Stimulated activated CD8-positive, alpha-beta memory T cell treated with anti-CD3 and anti-CD28 coated beads, Interleukin-7, amount 100 ng/mL, for 4 hours (primary cell): ENCODE data around the gene AHSG.

Experiments used
- DNase-seq, 2 donors: peaks; one replicate each; pipeline ENCODE4 v3.0.0-alpha.2; 2020; ENCODE audit warnings: low read depth in 2 of 2

Gene AHSG

GRCh38 chr3:186593862-186594261, 19.0 kb upstream of the AHSG start:
- no peak for DNase-seq

- DNase-seq, result no peak
Measured at GRCh38 chr3:186594591-186595113, 18.2 kb upstream of the AHSG start.

GRCh38 chr3:186596568-186597287, 16.1 kb upstream of the AHSG start:
- DNase-seq, result no peak

DNA sequence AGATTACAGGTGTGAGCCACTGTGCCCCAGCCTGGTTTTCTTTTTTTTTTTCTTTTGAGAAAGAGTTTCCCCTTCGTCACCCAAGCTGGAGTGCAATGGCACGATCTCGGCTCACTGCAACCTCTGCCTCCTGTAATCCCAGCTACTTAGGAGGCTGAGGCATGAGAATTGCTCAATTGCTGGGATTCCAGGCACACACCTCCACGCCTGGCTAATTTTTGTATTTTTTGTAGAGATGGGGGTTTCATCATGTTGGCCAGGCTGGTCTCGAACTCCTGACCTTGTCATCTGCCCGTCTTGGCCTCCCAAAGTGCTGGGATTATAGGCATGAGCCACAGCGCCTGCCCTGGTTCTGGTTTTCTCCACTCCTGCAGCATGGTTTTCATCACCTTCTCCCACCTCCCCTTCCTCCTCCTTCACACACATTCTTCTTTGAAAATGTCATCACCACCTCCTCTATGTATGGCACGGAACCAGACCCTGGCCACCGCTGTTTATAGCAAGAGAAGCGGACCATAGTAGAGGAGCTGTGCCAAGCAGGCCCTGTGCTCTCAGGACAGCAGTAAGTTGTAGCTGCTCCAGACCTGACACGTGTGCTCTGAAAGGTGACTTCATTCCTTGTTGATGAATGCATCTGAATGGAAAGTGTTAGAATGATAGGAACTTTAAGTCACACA, 14.6 kb upstream of the AHSG start:
- DNase-seq, result no peak

GRCh38 chr3:186598794-186599141, 14.1 kb upstream of the AHSG start:
- no peak for DNase-seq

DNA sequence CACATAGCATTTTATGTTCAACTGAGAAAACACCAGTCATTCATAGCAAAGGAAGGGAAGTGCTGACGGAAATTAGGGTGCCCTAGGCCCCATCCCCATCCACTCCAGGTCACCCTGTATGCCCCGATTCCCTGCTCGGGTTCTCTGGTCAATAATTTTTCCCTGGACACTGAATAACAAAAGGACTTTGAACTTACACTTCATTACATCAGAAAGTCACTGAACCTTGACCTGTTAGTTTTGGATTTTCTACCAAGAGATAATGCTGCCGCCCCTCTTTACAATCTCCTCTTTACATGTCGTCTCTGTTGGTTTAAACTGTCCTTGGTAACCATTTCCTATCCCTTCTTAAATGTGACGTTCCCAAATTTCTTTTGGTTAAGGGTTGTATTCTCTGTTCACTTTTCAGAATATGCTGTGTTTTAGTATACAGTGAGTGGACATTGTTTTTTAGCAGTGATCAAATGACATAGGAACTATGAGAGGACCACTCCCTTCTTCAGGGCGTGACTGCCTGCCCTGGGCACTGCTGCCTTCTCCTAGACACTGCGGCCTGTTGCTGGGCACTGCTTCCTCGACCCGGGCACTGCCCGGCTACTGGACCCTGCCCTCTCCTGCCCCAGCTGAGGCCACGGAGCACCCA, 13.6 kb upstream of the AHSG start:
- no peak for DNase-seq

GRCh38 chr3:186599785-186600166, 13.1 kb upstream of the AHSG start:
- DNase-seq, result no peak

GRCh38 chr3:186600896-186601295, 12.0 kb upstream of the AHSG start:
- DNase-seq, result no peak

- DNase-seq, result no peak
Measured at GRCh38 chr3:186603159-186603558, 9.7 kb upstream of the AHSG start.

GRCh38 chr3:186605078-186605477, 7.8 kb upstream of the AHSG start:
- DNase-seq, result no peak

DNA sequence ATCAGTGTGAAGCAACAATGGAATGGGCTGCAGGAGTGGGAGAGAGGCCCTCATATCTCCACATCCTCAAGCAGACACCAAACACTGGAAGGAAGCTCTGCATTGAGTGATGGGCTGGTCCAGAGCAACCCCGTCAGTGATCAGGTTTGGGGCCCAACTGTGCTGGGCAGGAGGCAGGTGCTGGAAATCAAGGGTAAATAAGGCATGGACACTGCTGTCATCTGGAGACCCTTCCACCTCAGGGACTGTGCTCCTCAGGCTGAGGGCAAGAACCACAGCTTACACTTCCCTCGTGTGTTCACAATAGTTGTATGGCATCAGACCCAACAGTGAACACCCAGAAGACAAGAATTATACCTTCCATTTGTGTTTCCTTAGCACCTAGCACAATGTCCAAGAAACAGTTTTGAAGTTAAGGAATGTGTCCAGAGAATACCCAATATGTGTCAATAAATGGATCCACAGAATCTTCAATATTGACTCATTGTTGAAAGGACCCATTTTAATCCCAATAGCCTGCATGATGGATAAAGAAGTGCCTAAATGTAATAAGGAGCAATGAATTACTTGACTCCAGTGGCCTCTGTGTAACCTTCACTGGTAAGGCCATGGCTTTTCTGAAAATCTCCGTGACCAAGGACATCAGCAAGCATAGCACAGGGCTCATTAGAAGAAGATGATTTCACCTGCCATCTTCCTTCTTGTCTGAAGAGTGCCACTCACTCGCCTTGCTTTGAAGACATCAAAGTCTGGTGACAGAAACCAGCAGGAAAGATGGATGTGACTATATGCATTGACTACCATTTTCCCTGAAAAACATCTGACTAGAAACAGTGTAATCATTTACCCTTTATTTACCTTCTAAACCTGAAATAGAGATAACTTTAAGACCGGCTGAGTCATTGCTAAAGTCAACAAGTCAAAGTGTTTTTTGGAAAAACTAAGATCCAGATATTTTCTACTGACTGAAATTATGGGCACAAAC, 7.0 kb upstream of the AHSG start:
- DNase-seq, result no peak

GRCh38 chr3:186608624-186609215, 4.1 kb upstream of the AHSG start:
- no peak for DNase-seq

DNA sequence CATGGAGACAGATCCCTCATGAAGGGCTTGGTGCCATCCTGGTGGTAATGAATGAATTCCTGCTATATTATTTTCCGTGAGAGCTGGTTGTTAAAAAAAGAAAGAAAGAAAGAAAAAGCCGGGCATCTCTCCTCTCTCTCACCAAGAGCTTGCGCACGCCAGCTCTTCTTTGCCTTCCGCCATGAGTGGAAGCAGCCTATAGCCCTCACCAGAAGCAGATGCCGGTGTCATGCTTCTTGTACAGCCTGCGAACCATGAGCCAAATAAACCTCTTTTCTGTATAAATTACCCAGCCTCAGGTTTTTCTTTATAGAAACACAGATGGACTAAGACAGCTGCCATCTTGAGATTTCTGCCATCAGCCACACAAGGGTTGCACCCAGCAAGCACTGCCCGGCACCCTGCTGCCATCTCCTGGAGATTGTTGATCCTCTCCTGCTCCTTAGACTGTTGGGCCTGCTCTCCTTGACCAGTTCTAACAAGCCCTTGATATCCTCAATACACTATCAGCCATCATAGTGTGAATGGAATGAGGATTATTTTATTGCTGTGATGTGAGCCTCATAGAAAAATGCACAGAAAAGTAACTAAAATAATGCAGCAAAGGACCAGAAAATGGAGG, 3.5 kb upstream of the AHSG start:
- no peak for DNase-seq

GRCh38 chr3:186612065-186612464, 795 bp upstream of the AHSG start:
- no peak for DNase-seq

DNA sequence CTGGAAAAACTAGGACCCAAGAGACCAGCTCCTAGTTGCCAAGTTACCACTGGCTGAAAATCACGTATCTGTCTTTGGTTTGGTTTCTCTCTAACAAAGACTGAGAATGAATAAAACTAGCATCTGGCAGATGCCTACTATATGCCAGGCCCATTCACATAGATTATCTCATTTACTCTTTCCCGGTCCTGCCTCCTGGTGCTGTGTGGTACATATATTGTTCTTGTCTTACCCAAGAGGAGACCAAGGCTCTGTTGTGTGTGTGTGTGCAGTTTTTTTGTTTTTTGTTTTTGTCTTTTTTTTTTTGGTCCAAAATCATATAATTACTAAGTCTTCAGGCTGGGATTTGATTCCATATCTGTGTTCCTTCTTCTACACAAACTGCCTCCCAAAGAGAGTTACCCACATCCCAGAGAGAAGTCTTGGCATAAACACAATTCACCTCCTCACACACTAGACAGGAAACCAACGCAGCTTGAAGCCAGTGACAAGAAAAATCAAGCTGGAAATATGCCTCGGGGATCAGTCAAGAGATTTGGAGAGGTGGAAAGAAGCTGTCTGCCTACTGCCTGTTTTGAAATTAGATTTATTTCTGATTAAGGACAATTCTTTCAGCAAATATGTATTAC, 891 bp downstream of the AHSG start:
- DNase-seq, result no peak

DNA sequence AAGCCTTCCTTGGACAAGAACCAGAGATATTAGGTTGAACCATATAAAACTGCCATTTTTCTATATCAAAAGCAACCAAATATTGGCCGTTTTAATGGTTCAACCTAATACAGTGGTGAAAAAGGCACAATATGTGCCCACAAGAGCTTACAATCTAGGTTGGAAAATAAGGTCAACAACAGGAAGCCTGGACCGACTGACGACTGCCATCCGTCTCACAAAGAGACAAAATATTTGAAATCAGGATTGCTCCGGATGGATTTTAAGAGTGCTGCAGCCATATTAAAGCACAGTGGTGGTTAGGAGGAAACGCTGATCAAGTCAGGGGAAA, 1.4 kb downstream of the AHSG start:
- DNase-seq, result no peak

GRCh38 chr3:186614597-186615483, 2.0 kb downstream of the AHSG start:
- DNase-seq, result peak; percentile 47 to 54

- no peak for DNase-seq
Measured at GRCh38 chr3:186616299-186616617, 3.4 kb downstream of the AHSG start.

DNA sequence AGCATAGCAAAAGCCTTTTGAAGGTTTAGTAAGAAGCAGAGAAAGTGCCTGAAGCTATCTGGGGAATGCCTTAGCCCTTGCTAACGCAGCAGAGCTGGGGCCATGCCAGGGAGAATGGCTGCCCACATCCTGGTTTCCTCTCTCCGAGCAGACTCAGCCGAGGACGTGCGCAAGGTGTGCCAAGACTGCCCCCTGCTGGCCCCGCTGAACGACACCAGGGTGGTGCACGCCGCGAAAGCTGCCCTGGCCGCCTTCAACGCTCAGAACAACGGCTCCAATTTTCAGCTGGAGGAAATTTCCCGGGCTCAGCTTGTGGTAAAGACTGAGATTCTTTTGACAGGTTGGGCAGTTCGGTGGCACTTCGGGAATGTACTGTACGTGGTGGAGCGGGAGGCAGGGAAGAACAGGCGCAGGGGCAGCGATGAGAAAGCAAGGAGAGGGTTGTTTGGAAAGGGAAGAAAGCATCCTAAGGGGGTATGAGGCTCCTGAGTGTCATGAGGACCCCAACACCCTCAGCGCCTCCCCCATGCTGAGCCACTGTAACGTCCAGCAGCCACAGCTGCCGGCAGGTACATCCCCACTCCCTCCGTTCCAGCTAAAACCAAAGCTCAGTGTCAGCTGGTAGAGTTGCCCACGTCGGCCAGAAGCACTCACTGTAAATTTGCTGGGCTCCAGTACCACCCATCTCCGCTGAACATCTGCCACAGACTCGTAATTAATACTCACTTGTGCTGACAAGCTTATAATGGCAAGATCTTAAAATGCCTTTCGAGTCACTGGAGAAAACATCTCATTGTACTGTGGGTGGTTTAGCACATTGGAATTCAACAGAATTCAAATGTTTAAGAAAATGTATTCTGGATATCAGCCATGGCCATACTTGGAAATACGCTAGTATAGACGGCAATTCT, 4.4 kb downstream of the AHSG start:
- peak; percentile 69 to 75 for DNase-seq
